Measurements from ENCODE around the gene TUBA4B. TPM values are rescaled to one million over a fixed set of nuclear protein-coding genes. Genes with fewer than 3 reads are reported as not detected.

Gene TUBA4B
- total RNA-seq, 1 experiment from 2014 or later: not detected

DNA sequence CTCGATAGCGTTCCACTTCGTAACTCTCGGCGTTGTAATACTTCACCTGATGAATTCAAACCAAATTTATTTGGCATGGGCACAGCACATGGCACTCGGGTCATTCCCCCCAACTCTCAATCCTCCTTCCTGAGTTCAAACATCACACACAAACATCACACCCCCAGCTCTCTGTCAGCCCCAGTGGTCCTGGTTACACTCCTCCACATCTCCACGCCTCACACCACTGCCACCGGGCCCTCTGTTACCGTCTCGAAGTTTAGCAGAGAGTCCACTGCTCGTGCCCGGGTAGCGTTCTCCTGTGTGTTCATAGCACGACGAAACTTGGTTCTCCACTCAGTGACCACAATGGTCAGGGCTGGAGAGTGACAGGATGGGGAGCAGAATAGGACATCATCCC, 38.9 kb upstream of the TUBA4B start:
- DNase-seq (ENCODE audit: low read depth, low spot score): no peak
- H3K27ac ChIP-seq (ENCODE audit: low read length): no peak overlapping the region
- TF ChIP-seq, protein P1, sequence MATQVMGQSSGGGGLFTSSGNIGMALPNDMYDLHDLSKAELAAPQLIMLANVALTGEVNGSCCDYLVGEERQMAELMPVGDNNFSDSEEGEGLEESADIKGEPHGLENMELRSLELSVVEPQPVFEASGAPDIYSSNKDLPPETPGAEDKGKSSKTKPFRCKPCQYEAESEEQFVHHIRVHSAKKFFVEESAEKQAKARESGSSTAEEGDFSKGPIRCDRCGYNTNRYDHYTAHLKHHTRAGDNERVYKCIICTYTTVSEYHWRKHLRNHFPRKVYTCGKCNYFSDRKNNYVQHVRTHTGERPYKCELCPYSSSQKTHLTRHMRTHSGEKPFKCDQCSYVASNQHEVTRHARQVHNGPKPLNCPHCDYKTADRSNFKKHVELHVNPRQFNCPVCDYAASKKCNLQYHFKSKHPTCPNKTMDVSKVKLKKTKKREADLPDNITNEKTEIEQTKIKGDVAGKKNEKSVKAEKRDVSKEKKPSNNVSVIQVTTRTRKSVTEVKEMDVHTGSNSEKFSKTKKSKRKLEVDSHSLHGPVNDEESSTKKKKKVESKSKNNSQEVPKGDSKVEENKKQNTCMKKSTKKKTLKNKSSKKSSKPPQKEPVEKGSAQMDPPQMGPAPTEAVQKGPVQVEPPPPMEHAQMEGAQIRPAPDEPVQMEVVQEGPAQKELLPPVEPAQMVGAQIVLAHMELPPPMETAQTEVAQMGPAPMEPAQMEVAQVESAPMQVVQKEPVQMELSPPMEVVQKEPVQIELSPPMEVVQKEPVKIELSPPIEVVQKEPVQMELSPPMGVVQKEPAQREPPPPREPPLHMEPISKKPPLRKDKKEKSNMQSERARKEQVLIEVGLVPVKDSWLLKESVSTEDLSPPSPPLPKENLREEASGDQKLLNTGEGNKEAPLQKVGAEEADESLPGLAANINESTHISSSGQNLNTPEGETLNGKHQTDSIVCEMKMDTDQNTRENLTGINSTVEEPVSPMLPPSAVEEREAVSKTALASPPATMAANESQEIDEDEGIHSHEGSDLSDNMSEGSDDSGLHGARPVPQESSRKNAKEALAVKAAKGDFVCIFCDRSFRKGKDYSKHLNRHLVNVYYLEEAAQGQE (IDR thresholded peaks at IDR 0.05; ENCODE audit: insufficient read depth in 1 of 2, low read depth in 2 of 2, low read length in 1 of 2): no peak
- TF ChIP-seq, protein P2, sequence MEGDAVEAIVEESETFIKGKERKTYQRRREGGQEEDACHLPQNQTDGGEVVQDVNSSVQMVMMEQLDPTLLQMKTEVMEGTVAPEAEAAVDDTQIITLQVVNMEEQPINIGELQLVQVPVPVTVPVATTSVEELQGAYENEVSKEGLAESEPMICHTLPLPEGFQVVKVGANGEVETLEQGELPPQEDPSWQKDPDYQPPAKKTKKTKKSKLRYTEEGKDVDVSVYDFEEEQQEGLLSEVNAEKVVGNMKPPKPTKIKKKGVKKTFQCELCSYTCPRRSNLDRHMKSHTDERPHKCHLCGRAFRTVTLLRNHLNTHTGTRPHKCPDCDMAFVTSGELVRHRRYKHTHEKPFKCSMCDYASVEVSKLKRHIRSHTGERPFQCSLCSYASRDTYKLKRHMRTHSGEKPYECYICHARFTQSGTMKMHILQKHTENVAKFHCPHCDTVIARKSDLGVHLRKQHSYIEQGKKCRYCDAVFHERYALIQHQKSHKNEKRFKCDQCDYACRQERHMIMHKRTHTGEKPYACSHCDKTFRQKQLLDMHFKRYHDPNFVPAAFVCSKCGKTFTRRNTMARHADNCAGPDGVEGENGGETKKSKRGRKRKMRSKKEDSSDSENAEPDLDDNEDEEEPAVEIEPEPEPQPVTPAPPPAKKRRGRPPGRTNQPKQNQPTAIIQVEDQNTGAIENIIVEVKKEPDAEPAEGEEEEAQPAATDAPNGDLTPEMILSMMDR (IDR thresholded peaks at IDR 0.05): no peak
- intact Hi-C loops (cut with micrococcal nuclease; ENCODE audit: unreplicated experiment): loop anchor here (10.0 kb wide), 1 partner anchor 49 kb away; the partner anchor contains the start of gene NHEJ1
- no peak for ATAC-seq
- peaks cover 7% of the 10 kb centered on the region for H3K4me1 ChIP-seq (ENCODE audit: control insufficient read depth, insufficient read depth, low read length)
- no peak overlapping the region for H3K4me3 ChIP-seq (ENCODE audit: low read depth in 2 of 2, low read length in 2 of 2)
- CTCF ChIA-PET: no interaction called here
- no peaks in the 10 kb centered on the region for H3K9me3 ChIP-seq (ENCODE audit: control insufficient read depth, insufficient read depth, low read depth, low read length)
- POLR2A ChIA-PET: no interaction called here
- in situ Hi-C loops (cut with HindIII; ENCODE audit: low pct_unique_long_range_greater_than_20kb, low sequenced_read_pairs): no loop called here
- no peaks in the 10 kb centered on the region for H3K27me3 ChIP-seq (ENCODE audit: control insufficient read depth, insufficient read depth, low read length)
- 0 out of 2 replicates have a peak, but pooled peaks cover 2% of the 10 kb centered on the region for H3K36me3 ChIP-seq (ENCODE audit: control insufficient read depth, insufficient read depth, low read length)
- BruUV-seq (replicated peaks): TSS peak; percentile 46

DNA sequence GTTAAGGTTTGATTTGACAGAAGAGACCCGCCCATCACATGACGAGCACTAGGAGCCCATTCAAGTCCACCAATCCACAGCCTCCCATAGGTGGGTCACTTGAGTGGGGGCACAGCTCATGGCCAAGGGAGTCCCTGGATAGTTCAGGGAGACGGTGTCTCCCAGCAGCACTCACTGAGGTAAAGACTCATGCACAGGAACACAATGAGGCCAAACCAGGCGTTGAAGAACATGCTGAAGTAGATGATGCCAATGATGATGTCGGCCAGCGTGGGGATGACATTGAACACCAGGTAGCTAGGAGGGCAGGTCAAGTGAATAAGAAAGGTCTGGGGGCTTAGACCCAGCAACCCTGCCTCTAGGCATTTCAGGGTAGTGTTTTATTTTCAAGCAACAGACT, 38.3 kb upstream of the TUBA4B start:
- CTCF ChIA-PET: no interaction called here
- Histone ChIP-seq H3K27me3 (ENCODE audit: control insufficient read depth, insufficient read depth, low read length) (no peaks in the 10 kb centered on the region), H3K27ac (ENCODE audit: low read length) (no peak overlapping the region), H3K4me3 (ENCODE audit: low read depth in 2 of 2, low read length in 2 of 2) (no peak overlapping the region), H3K36me3 (ENCODE audit: control insufficient read depth, insufficient read depth, low read length) (0 out of 2 replicates have a peak, but pooled peaks cover 2% of the 10 kb centered on the region), H3K9me3 (ENCODE audit: control insufficient read depth, insufficient read depth, low read depth, low read length) (no peaks in the 10 kb centered on the region), H3K4me1 (ENCODE audit: control insufficient read depth, insufficient read depth, low read length) (peaks cover 10% of the 10 kb centered on the region)
- ATAC-seq: no peak
- BruUV-seq (replicated peaks): no TSS peak
- POLR2A ChIA-PET: no interaction called here
- in situ Hi-C loops (cut with HindIII; ENCODE audit: low pct_unique_long_range_greater_than_20kb, low sequenced_read_pairs): no loop called here
- no peak for DNase-seq (ENCODE audit: low read depth, low spot score)
- intact Hi-C loops (cut with micrococcal nuclease; ENCODE audit: unreplicated experiment): loop anchor here (10.0 kb wide), 1 partner anchor 50 kb away; the partner anchor contains the start of gene NHEJ1
- TF ChIP-seq, protein P1 (IDR thresholded peaks at IDR 0.05; ENCODE audit: insufficient read depth in 1 of 2, low read depth in 2 of 2, low read length in 1 of 2): no peak
- TF ChIP-seq POLR2AphosphoS5 (IDR thresholded peaks at IDR 0.05; ENCODE audit: low read depth, low read length): no peak
- TF ChIP-seq, protein P2 (IDR thresholded peaks at IDR 0.05): no peak
- TF ChIP-seq TCF7L2 (IDR thresholded peaks at IDR 0.05; ENCODE audit: low read depth, low read length): no peak
- no peak for TF ChIP-seq SIN3A (IDR thresholded peaks at IDR 0.05; ENCODE audit: borderline replicate concordance, insufficient read depth, low read depth, low read length)

All from Panc1 (cell line).